Endometrial microvascular endothelial cells (primary cell): Measurements from ENCODE around the gene SPOPL. TPM values are rescaled to one million over a fixed set of nuclear protein-coding genes. Genes with fewer than 3 reads are reported as not detected.

Source experiments
- in situ Hi-C: cut with HindIII; loops from 2 replicates; pipeline ENCODE4 v1.10.0; 2017; ENCODE audit warnings: low sequenced_read_pairs, low pct_unique_long_range_greater_than_20kb; ENCODE audit errors: inconsistent ontology term
- total RNA-seq: library from RNA; depleted of rRNA; stranded (reverse); fragments of >200 nt; gene quantifications from one replicate; pipeline ENCODE4 v1.2.3, GENCODE V29; 2015; ENCODE audit errors: inconsistent ontology term

Gene SPOPL
- total RNA-seq, 1 donor from 2014 or later = 10.3 TPM

DNA sequence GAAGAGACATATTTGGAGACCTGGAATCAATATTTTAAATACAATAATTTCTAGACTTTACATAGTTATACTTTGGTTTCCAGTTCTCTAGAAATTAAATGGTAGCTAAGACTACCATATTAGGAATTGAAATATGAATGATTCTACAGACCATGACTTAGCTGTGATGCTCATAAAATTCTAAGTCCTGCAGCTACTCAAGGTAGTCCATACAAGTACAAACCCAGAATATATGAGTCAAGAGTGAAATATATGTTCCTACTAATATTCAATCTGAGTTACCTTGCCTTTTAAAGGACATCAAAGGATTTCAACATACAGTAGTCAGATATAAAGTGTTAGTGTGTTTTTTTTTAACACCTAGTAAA lies 10.1 kb upstream of the SPOPL start:
- in situ Hi-C loops = no loop called here

- in situ Hi-C loops = no loop called here
These were observed 9.4 kb upstream of the SPOPL start for GRCh38 chr2:138492160-138492559.

GRCh38 chr2:138493334-138493733 lies 8.2 kb upstream of the SPOPL start:
- in situ Hi-C loops = no loop called here

GRCh38 chr2:138494265-138494966 lies 7.2 kb upstream of the SPOPL start:
- in situ Hi-C loops = no loop called here

DNA sequence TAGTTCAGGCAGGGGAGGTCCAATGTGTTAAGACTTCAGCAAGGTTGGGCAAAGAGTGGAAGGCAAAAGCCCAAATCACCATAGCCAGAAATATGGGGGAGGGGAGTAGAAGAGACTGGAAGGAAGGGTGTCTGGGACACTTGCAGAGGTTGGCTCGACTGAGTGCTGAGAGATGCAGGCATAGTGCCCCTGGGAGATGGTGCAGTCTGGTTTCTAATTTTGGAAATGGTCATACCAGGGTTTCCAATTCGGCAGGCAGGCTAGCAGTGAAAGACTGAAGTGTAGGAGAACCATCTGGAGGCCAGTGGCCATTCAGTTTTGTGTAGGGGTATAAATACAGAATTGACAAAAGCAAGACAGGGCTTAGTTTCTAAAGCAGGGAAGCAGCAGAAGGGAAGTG lies 6.2 kb upstream of the SPOPL start:
- in situ Hi-C loops = no loop called here

GRCh38 chr2:138496096-138496651 lies 5.4 kb upstream of the SPOPL start:
- in situ Hi-C loops = no loop called here

GRCh38 chr2:138497294-138497693 lies 4.3 kb upstream of the SPOPL start:
- in situ Hi-C loops = no loop called here

- in situ Hi-C loops = no loop called here
These were observed 1.9 kb upstream of the SPOPL start for GRCh38 chr2:138499684-138500083.

DNA sequence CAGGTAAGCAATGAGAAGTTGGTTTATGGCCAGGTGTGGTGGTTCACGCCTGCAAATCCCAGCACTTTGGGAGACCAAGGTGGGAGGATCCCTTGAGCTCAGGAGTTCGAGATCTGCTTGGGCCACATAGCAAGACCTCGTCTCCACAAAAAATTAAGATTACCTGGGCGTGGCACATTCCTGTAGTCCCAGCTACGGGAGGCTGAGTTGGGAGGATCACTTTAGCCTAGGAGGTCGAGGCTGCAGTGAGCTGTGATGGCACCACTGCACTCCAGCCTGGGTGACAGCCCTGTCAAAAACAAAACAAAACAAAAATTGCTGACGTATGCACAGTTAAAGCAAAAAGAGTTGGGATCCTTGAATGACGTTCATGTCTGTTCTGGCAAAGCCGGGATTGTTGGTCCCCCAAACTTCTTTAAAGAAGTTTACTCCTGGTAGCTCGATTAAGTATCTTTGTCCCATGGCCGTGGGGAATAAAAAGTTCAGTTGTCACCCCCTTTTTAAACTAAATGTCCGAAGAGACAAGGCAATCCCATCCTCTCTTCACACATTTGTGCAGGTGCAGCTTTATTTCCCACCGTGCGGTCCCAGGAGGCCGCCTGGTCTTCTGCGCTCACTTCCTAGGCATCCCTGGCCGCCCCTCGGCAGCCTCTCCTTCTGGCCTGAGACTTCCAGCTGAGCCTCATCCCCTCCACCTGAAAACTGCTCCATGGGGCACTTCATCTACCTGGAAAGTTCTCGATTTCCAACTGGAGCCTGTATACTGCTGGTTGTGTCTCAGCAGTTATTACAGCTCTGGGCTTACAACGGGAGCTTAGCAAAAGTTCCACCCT lies 762 bp upstream of the SPOPL start:
- in situ Hi-C loops = no loop called here

DNA sequence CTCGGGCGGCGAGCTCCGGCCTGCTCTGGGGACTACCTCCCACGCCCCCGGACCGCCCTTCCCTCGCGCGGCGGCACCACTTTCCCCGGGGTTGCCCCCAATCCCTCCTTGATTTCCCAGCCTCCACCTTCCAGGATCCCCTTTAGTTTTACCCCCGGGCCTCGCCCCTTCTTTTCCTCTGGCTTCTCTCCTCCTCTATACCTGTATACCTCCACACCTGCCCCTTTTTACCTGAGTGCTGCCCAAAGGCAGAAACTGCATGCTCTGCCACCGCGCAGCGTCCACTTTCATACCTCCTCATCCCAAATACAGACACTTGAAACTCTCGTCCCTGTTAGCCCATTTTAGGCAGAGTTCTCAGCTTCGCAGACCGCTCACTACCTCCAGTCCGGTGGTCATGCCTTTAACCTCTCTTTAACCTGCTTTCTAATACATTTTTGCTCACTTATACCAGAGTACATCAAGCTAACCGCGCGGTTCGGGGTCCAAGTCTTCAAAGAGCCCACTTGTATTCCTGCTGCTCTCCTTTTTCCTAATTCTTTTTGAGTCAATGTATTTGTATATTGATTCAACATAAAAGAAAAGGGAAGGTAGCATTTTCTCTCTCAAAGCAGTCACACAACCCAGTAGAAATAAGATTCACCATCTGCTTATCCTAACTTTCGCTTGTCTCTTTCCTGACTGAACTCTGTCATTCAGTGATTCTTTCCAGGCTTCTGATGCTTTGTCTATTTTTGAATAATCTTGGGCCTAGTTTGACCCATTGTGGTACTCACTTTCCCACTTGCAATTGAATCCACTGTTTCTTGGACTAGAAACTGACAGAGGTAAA lies 901 bp downstream of the SPOPL start:
- in situ Hi-C loops = no loop called here

DNA sequence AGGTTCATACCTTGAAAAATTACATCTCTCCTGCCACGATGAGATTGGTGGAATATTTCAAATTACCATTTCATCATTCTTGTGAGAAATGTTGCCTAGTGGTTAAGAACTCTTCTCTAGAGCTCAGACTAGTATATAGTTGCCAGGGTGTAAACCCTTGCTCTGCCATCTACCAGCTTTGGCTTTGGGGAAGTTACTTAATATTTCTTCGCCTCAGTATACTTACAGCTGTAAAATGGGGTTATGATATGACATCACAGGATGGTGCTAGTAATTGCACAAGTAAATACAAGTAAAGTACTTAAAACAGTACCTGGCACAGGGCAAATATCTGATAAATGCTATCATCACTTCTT lies 1.5 kb downstream of the SPOPL start:
- in situ Hi-C loops = no loop called here

- in situ Hi-C loops = no loop called here
These were observed 2.1 kb downstream of the SPOPL start for GRCh38 chr2:138503652-138504051.

GRCh38 chr2:138504092-138504491 lies 2.5 kb downstream of the SPOPL start:
- in situ Hi-C loops = no loop called here

GRCh38 chr2:138504546-138505235 lies 3.1 kb downstream of the SPOPL start:
- in situ Hi-C loops = no loop called here

GRCh38 chr2:138507267-138507666 lies 5.7 kb downstream of the SPOPL start:
- in situ Hi-C loops = no loop called here

GRCh38 chr2:138510319-138510718 lies 8.7 kb downstream of the SPOPL start:
- in situ Hi-C loops = no loop called here

DNA sequence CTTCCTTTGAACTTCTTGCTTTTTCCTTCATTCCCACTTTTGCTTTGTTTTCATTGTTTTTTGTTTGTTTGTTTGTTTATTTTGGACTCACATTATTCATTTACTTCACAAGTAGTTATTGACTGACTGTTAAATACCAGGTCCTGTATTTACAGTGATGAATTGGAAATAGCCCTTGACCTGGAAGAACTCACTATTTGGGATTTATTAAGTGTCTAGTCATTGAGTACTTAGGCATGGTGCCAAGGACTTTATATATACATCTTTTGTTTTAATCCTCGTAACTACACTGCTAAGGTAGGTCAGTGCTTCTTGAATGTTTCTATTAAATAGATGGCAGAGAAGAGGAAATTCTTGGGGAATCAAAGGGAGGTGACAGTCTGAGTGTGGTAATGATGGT lies 11.1 kb downstream of the SPOPL start:
- in situ Hi-C loops = no loop called here

GRCh38 chr2:138514173-138514572 lies 12.6 kb downstream of the SPOPL start:
- in situ Hi-C loops = no loop called here

DNA sequence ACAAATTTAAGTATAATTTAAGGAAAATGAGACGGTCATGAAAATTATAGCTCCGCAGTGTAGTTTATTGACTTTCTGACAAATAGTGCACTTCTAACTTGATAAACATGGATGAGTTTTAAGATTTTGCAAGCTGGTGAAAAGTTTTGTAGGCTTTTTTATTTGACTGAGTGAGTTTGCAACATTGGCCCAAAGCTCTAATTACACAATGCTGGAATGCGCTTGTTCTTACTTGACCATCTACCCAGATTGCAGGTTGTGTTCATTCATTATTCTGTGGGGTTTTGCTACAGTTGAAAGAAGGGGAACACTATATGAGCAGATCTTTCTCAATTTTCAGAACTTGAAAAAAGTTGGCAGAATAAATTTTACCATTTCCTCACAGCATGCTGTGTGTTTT lies 13.5 kb downstream of the SPOPL start:
- in situ Hi-C loops = no loop called here
